GM12892 (cell line): ENCODE measurements around the gene ITGA7.

Source experiments
- POLR2A ChIP-seq: IDR thresholded peaks from 2 replicates; pipeline ENCODE4 v1.6.1; 2011; ENCODE audit warnings: low read depth, low read length, control low read depth
- POLR2AphosphoS5 ChIP-seq: IDR thresholded peaks from 2 replicates; pipeline ENCODE4 v1.6.1; 2011; ENCODE audit warnings: low read depth, low read length, control low read depth
- TAF1 ChIP-seq: IDR thresholded peaks from 2 replicates; pipeline ENCODE4 v1.6.1; 2011; ENCODE audit warnings: low read depth, mild to moderate bottlenecking, control low read depth, low read length, borderline replicate concordance

- no peak for TF ChIP-seq POLR2A
- TF ChIP-seq POLR2AphosphoS5 = no peak
- TF ChIP-seq TAF1 = no peak
These were observed 34.1 kb downstream of the ITGA7 start for GRCh38 chr12:55673638-55674037.
